SK-N-SH treated with all-trans-retinoic acid at 6 μM for 48 hours (cell line): ENCODE measurements around the gene SDHB.

Experiments used
- CSDC2 ChIP-seq: fragments of 250-450 bp; sonication (Bioruptor Pico); IDR thresholded peaks from 2 replicates; pipeline ENCODE4 v1.5.0; 2020; ENCODE audit warnings: mild to moderate bottlenecking, moderate library complexity
- POU6F1 ChIP-seq: fragments of 250-450 bp; sonication (Bioruptor Pico); IDR thresholded peaks from 2 replicates; pipeline ENCODE4 v1.8.0; 2021; ENCODE audit warnings: low read depth, mild to moderate bottlenecking, moderate library complexity, borderline replicate concordance
- SNAI2 ChIP-seq: fragments of 250-450 bp; sonication (Bioruptor Pico); IDR thresholded peaks from 2 replicates; pipeline ENCODE4 v1.5.0; 2020; ENCODE audit warnings: mild to moderate bottlenecking, moderate library complexity
- TOX ChIP-seq: fragments of 250-450 bp; sonication (Bioruptor Pico); IDR thresholded peaks from 2 replicates; pipeline ENCODE4 v1.8.0; 2021; ENCODE audit warnings: mild to moderate bottlenecking, moderate library complexity, borderline replicate concordance
- ZFP3 ChIP-seq: fragments of 250-450 bp; sonication (Bioruptor Pico); IDR thresholded peaks from 2 replicates; pipeline ENCODE4 v1.5.0; 2020; ENCODE audit warnings: mild to moderate bottlenecking, moderate library complexity
- TF ChIP-seq, protein P1 (sequence below): fragments of 250-450 bp; sonication (Bioruptor Pico); IDR thresholded peaks from 2 replicates; pipeline ENCODE4 v1.5.1; 2020; ENCODE audit warnings: low read depth, mild to moderate bottlenecking, moderate library complexity
- TF ChIP-seq, protein P2 (sequence below): fragments of 250-450 bp; sonication (Bioruptor Pico); IDR thresholded peaks from 2 replicates; pipeline ENCODE4 v1.8.0; 2020; ENCODE audit warnings: mild to moderate bottlenecking, moderate library complexity, borderline replicate concordance

DNA sequence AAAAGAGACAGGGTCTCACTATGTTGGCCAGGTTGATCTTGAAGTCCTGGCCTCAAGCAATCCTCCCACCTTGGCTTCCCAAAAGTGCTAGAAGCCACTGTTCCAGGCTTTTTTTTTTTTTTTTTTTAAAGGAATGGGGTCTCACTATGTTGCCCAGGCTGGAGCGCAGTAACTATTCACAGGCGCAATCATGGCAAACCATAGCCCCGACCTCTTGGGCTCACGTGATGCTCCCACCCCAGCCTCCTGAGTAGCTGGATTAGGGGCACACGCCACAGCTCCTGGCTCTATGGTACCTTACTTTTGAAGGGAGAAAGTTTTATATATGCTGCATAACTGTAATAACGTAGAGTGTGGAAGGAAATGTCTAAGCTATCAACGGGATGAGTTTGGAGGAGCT lies 36.4 kb downstream of the SDHB start:
- TF ChIP-seq, protein P1, sequence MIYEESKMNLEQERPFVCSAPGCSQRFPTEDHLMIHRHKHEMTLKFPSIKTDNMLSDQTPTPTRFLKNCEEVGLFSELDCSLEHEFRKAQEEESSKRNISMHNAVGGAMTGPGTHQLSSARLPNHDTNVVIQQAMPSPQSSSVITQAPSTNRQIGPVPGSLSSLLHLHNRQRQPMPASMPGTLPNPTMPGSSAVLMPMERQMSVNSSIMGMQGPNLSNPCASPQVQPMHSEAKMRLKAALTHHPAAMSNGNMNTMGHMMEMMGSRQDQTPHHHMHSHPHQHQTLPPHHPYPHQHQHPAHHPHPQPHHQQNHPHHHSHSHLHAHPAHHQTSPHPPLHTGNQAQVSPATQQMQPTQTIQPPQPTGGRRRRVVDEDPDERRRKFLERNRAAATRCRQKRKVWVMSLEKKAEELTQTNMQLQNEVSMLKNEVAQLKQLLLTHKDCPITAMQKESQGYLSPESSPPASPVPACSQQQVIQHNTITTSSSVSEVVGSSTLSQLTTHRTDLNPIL (CRISPR knock-in tag) = no peak
- TF ChIP-seq SNAI2 (CRISPR knock-in tag) = no peak
- TF ChIP-seq POU6F1 (CRISPR knock-in tag) = no peak
- TF ChIP-seq, protein P2, sequence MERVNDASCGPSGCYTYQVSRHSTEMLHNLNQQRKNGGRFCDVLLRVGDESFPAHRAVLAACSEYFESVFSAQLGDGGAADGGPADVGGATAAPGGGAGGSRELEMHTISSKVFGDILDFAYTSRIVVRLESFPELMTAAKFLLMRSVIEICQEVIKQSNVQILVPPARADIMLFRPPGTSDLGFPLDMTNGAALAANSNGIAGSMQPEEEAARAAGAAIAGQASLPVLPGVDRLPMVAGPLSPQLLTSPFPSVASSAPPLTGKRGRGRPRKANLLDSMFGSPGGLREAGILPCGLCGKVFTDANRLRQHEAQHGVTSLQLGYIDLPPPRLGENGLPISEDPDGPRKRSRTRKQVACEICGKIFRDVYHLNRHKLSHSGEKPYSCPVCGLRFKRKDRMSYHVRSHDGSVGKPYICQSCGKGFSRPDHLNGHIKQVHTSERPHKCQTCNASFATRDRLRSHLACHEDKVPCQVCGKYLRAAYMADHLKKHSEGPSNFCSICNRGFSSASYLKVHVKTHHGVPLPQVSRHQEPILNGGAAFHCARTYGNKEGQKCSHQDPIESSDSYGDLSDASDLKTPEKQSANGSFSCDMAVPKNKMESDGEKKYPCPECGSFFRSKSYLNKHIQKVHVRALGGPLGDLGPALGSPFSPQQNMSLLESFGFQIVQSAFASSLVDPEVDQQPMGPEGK (CRISPR knock-in tag) = no peak
- TF ChIP-seq ZFP3 = no peak
- TF ChIP-seq TOX (CRISPR knock-in tag) = no peak
- no peak for TF ChIP-seq CSDC2 (CRISPR knock-in tag)
